Adrenal gland (tissue), 12 donors: ENCODE measurements around the gene PRRT1B. TPM values are rescaled to one million over a fixed set of nuclear protein-coding genes. Genes with fewer than 3 reads are reported as not detected.
"Not testable (repeated sequence)": the region's sequence is repeated elsewhere in the genome, so short reads cannot be mapped to it uniquely, and the experiment has no call there.

Experiments used
- DNase-seq, 7 donors: peaks; one replicate each; pipeline ENCODE4 v3.0.0-alpha.2; 2019 to 2020
- H3K27ac ChIP-seq, 5 donors: fragments of 200-600 bp; sonication (generic) in 4 of 5; 1 replicate in 3 of 5; 2 replicates in 2 of 5; pipeline versions ENCODE4 v1.5.1 to v1.8.0; 2016 to 2020; ENCODE audit warnings: mild to moderate bottlenecking in 1 of 5
- H3K27me3 ChIP-seq: fragments of 200-600 bp; 2 replicates; pipeline ENCODE4 v1.8.0; 2021
- H3K36me3 ChIP-seq, 2 donors: fragments of 200-600 bp; replicated peaks in 1 of 2; 1 replicate in 1 of 2; 2 replicates in 1 of 2; pipeline versions ENCODE4 v1.5.1 to v1.8.0; 2018 to 2022
- H3K4me1 ChIP-seq, 2 donors: fragments of 200-600 bp; replicated peaks in 1 of 2; 1 replicate in 1 of 2; 2 replicates in 1 of 2; pipeline versions ENCODE4 v1.5.1 to v1.8.0; 2018 to 2021
- H3K4me3 ChIP-seq, 4 donors: fragments of 200-600 bp; sonication (generic) in 3 of 4; one replicate each; pipeline ENCODE4 v1.5.1; 2016 to 2018
- H3K9me3 ChIP-seq, 3 donors: fragments of 200-600 bp; sonication (generic) in 1 of 3; replicated peaks in 1 of 3; 1 replicate in 2 of 3; 2 replicates in 1 of 3; pipeline versions ENCODE4 v1.5.1 to v1.8.0; 2016 to 2021
- CTCF ChIP-seq, 6 experiments: fragments of 450-650 bp in 4 of 6; fragments of 200-600 bp in 2 of 6; sonication (generic) in 1 of 6; IDR thresholded peaks; 1 replicate in 5 of 6; 2 replicates in 1 of 6; pipeline versions ENCODE4 v1.5.1 to v1.8.0; 2016 to 2021; ENCODE audit warnings: antibody characterized with exemption in 6 of 6, mild to moderate bottlenecking in 2 of 6, moderate library complexity in 1 of 6
- POLR2A ChIP-seq, 2 donors: fragments of 450-650 bp; IDR thresholded peaks; one replicate each; pipeline ENCODE4 v1.6.1; 2017; ENCODE audit warnings: antibody characterized with exemption in 2 of 2, mild to moderate bottlenecking in 2 of 2, moderate library complexity in 1 of 2
- WGBS, 4 donors: extraction: QIAGEN DNeasy Blood & Tissue Kit in 2 of 4; methylation state at CpG; one replicate each; pipeline versions ENCODE4 v1.1.5 to v1.1.7; 2013 to 2017; 5-methylcytosine and 5-hydroxymethylcytosine counted together
- intact Hi-C, 2 donors: fragments of 100-400 bp; cut with DNase I; formaldehyde crosslinking; loops; one replicate each; pipeline versions ENCODE4 v1.14.1 to v1.15.0; 2022 to 2023
- polyA plus RNA-seq, 3 donors: library from polyadenylated mRNA; stranded (reverse); fragments of 200-250 nt in 2 of 3; fragments of 350-450 nt in 1 of 3; fragmentation: Illumina TruSeq in 1 of 3; extraction: RNeasy Lipid Tissue Mini Kit (QIAGEN cat#74804) in 1 of 3; gene quantifications; one replicate each; pipeline ENCODE4 v1.2.3, GENCODE V29; 2013 to 2014
- total RNA-seq, 9 donors: library from RNA; depleted of rRNA in 4 of 9; stranded (reverse); fragments of >200 nt in 4 of 9; fragments of 120-200 nt in 1 of 9; fragmentation: NEBNext Ultra II Directional in 1 of 9; extraction: Animal tissue kit (Norgen Biotek cat#: 25700) in 1 of 9; gene quantifications; one replicate each; pipeline versions ENCODE4 v1.1.0 to v1.2.4, GENCODE V29; 2013 to 2023
- donor health status: healthy with polysubstance abuse.
- donor health status: Bipolar disorder and iron deficiency.
- donor health status: DM: yes; HTN: yes; CAD: no.
- donor health status: DM: no; HTN: no; CAD: no.
- donor health status: DM: no; HTN: no; CAD: no.
- donor health status: DM: yes; HTN: yes; CAD: no.

PRRT1B gene
- total and polyA plus RNA-seq, 12 donors: not detected

- Histone ChIP-seq H3K27ac (no peak overlapping the region), H3K4me1 (peaks cover 0 to 8% of the 10 kb centered on the region in 2 donors), H3K27me3 (peaks cover 16% of the 10 kb centered on the region), H3K4me3 (no peak overlapping the region), H3K36me3 (no peaks in the 10 kb centered on the region), H3K9me3 (peaks cover 0 to 13% (median 10%) of the 10 kb centered on the region in 3 donors)
- WGBS, 4 donors: 0 to 6% (median 3%) methylated on average over 7 to 30 of the region's 30 CpGs
- intact Hi-C loops: no loop called here
- DNase-seq: no peak
- TF ChIP-seq CTCF (IDR thresholded peaks at IDR 0.05): no peak
- no peak for TF ChIP-seq POLR2A (IDR thresholded peaks at IDR 0.05)
These were observed 538 bp downstream of the PRRT1B start for GRCh38 chr9:131545786-131546335.

GRCh38 chr9:131546336-131547084, 1.2 kb downstream of the PRRT1B start:
- no peak overlapping the region for H3K4me3 ChIP-seq
- TF ChIP-seq CTCF (IDR thresholded peaks at IDR 0.05) (no peak), POLR2A (IDR thresholded peaks at IDR 0.05) (no peak)
- intact Hi-C loops: no loop called here
- H3K27ac ChIP-seq: no peak overlapping the region
- H3K27me3 ChIP-seq: peaks cover 16% of the 10 kb centered on the region
- peaks cover 0 to 13% (median 10%) of the 10 kb centered on the region in 3 donors for H3K9me3 ChIP-seq
- WGBS, 4 donors: 4 to 11% (median 5%) methylated on average over 18 to 49 of the region's 49 CpGs
- peaks cover 0 to 8% of the 10 kb centered on the region in 2 donors for H3K4me1 ChIP-seq
- DNase-seq: no peak
- no peaks in the 10 kb centered on the region for H3K36me3 ChIP-seq

- H3K27me3 ChIP-seq: peaks cover 26% of the 10 kb centered on the region
- DNase-seq: not testable (repeated sequence)
These were observed 3.9 kb downstream of the PRRT1B start for GRCh38 chr9:131549186-131549585.

GRCh38 chr9:131550465-131550864, 5.1 kb downstream of the PRRT1B start:
- peaks cover 31% of the 10 kb centered on the region for H3K27me3 ChIP-seq
- not testable (repeated sequence) for DNase-seq
- 68 to 77% (median 74%) methylated on average over 8 of the region's 8 CpGs for WGBS, 4 donors

More at GRCh38 chr9:131549186-131549585, 3.9 kb downstream of the PRRT1B start:
- H3K9me3 ChIP-seq, H3K27ac ChIP-seq, H3K4me3 ChIP-seq, H3K4me1 ChIP-seq, intact Hi-C loops, H3K36me3 ChIP-seq: not testable (repeated sequence)
- 86 to 95% (median 88%) methylated on average over 10 of the region's 10 CpGs for WGBS, 4 donors

GRCh38 chr9:131552030-131552429, 6.7 kb downstream of the PRRT1B start:
- Histone ChIP-seq H3K36me3 (no peaks in the 10 kb centered on the region), H3K27me3 (peaks cover 28% of the 10 kb centered on the region), H3K4me1 (no peaks in the 10 kb centered on the region), H3K9me3 (no peaks in the 10 kb centered on the region), H3K4me3 (no peak overlapping the region), H3K27ac (no peak overlapping the region)
- 79 to 96% (median 91%) methylated on average over 2 to 6 of the region's 6 CpGs for WGBS, 4 donors
- TF ChIP-seq CTCF (IDR thresholded peaks at IDR 0.05) (no peak), POLR2A (IDR thresholded peaks at IDR 0.05) (no peak)
- no peak for DNase-seq
- intact Hi-C loops: no loop called here

More at GRCh38 chr9:131550465-131550864, 5.1 kb downstream of the PRRT1B start:
- H3K4me3 ChIP-seq, H3K27ac ChIP-seq, intact Hi-C loops, H3K9me3 ChIP-seq, H3K36me3 ChIP-seq, H3K4me1 ChIP-seq: not testable (repeated sequence)
